HG03280 (cell line): ENCODE data around the gene NOTCH4.

Experiments
- ATAC-seq: cut with Tn5 transposase; IDR thresholded peaks from one replicate; pipeline ENCODE4 v1.9.1; 2021; ENCODE audit warnings: mild to moderate bottlenecking, moderate library complexity; ENCODE audit not compliant: unreplicated experiment

The NOTCH4 gene

GRCh38 chr6:32147401-32148132 lies 76.3 kb downstream of the NOTCH4 start:
- ATAC-seq = no peak

DNA sequence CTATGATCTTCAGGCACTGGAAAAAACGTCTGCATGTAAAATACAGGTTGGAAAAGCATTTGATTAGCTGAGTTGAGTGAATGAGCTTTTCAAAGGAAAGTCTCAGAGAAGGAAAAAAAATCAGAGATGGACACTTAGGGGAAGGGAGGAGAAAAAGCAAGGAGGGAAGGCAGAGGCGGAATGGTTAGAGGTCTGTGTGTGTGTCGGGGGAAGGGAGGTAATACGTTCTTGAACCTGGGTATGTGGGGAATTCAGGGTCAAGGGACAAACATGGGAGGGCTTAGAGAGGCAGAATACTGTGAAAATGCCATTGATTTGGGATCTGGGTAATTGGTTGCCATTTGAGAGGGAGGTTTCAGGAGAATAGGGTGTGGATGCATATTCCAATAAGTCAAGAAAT lies 77.2 kb downstream of the NOTCH4 start:
- no peak for ATAC-seq

DNA sequence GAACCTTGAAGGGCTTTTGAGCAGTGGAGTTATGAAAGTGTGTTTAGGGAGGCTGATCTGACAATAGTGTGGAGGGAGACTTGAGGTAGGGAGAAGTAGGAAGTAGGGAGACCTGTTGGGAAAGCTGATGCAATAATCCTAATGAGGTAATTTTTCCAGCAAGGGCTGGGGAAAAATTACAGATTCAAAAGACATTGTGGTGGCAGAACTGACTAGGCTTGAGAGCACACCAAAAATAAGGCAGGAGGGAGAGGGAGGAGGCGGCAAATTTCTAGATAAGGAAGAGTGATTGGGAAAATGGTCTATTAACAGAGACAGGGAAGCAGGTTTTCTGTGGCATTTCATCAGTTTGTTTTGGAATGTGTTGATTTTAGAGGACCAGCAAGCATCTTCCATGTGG lies 77.6 kb downstream of the NOTCH4 start:
- ATAC-seq = no peak
